CD4-positive, alpha-beta T cell treated with Interleukin-6 for 4 hours (primary cell): Measurements from ENCODE around the gene EFCAB9.
A peak's percentile ranks its signal among the peaks of the same experiment; 100 is the strongest.
"Not testable (repeated sequence)": the region's sequence is repeated elsewhere in the genome, so short reads cannot be mapped to it uniquely, and the experiment has no call there.

Experiments
- DNase-seq: peaks from one replicate; pipeline ENCODE4 v3.0.0-alpha.2; 2020; ENCODE audit warnings: mixed read lengths

The EFCAB9 gene

GRCh38 chr5:172193872-172194271 lies at the start of gene EFCAB9:
Gene EFCAB9, plus strand, starts transcription at chr5:172194172. Its CDS starts 1 bp downstream, at chr5:172194173.
- no peak for DNase-seq

- DNase-seq = no peak
These were observed 49.6 kb upstream of the EFCAB9 start for GRCh38 chr5:172144291-172144815.

DNA sequence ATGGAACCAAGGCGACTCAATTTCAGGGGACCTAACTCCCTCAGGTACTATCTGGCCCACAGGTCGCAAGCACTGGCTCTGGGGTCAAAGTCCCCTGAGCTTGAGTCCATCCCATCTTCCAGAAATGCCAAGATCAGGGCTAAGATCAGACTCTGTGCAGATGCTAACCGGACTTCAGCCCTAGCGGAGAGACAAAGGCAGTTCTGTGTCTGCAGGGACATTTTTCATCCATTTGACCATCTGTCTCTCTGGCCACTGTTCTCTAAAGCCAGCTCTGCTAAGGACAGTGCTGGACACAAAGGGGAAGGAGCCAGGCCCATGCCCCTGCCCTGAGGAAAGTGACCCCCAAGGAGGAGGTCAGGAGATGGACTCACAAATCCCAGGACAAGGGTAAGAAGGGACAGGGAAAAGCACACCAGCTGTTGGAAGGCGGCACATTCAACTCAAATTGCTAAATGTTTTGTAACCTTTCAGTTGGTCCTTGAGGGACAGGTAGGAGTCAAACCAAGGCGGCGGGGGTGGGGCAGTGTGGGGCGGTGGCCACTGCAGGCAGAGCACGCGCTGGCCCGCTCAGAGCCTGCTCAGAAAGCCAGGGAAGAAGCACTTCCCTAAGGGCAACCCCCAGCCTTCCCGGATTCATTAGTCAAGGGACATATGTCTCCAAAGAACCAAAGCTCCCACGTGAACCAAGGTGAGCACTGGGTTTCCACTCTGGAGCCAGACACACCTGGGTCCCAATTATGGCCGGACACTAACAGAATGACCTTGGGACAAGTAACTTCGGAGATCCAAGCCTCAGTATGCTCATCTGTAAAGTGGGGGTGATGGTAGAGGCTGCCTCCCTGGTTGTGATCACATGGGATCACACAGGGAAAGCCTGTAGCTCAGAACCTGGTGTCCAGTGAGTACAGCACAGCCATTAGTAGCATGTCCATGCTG lies 48.8 kb upstream of the EFCAB9 start:
- DNase-seq = no peak

DNA sequence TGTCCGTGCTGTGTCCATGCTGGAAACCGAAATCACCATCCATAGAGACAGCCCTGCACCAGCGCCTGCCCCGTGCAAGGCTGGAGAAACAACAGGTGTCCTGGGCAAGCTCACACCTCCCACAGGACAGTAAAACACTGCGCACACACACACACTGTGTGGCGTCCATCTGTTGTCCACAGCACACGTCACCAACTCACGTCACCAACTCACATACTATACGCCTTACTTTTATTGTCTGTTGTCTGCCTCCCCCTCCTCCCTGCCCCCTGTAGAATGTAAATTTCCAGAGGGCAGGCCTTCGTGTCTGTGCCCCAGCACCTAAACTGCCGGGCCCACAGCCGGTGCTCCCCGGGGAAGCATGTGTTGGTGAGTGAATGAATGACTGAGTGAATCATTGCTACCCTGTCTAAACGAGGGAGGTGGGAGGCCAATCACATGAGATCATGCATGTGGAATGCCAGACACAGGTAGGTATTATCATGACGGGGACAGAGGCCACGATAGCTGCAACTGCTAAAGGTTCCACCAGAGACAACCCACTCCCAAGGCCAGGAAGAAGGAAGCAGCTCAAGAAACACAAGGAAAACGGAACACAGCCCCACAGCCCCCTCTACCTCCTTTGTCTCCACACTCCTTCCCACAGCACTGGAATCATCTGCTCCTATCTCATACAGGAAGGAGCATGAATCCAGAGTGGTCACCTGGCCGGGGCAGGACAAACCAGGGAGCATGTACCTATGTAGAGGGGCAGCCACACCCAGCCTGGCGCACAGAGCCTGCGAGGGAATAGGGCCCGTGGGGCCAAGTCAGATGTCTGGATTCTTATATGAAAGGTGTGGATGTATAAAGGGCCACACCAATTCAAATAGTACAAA lies 47.9 kb upstream of the EFCAB9 start:
- DNase-seq = no peak

DNA sequence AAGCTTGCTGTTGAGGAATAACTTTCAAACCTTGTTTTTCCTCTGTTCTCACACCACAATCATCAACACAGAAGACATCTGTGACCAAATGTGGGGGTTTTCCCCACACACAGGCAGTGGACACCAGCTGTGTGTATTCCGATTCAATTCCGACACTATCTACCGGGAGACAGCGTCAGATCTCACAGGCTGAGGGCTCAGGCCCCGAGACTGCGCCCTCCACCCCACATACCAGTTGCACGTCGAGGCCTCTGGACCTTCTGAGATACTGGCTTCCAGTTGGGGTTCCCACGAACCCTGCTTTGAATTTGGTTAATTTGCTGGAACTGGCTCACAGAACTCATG lies 47.3 kb upstream of the EFCAB9 start:
- no peak for DNase-seq

GRCh38 chr5:172147857-172148256 lies 46.1 kb upstream of the EFCAB9 start:
- DNase-seq = no peak

DNA sequence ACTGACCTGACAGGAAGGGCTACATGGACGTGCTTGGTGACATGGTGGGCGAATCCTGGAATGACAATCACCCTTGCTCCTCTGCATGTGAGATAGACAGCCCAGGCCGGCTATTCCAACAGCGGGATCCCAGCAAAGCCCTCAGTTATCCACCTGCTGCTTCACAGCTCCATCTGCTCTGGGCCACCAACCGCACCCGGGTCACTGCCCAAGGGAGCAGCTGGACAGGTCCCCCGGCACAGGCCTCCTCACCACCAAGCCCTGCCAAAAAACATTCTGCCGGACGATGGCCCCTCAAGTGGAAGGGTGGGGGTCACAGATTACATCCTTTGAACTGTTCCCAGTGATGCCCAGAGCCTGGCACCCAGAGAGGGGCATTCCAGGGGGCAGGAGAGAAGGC lies 45.6 kb upstream of the EFCAB9 start:
- DNase-seq = no peak

DNA sequence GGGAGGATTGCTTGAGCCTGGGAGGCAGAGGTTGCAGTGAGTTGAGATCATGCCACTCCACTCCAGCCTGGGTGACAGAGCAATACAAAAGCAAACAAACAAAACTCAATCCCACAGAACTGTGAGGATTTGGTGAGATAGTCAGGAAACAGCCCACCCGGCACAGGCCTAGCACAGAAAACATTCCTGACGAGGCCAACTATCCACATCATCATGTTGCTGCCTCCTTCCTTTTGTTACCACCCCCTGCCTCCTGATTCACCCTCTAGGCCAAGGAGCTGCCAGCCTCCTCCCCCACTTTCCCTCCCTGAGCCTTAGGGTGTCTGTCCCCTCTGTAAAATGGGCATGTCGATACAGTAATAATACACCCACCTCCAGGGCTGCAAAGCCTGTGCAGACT lies 44.9 kb upstream of the EFCAB9 start:
- no peak for DNase-seq

DNA sequence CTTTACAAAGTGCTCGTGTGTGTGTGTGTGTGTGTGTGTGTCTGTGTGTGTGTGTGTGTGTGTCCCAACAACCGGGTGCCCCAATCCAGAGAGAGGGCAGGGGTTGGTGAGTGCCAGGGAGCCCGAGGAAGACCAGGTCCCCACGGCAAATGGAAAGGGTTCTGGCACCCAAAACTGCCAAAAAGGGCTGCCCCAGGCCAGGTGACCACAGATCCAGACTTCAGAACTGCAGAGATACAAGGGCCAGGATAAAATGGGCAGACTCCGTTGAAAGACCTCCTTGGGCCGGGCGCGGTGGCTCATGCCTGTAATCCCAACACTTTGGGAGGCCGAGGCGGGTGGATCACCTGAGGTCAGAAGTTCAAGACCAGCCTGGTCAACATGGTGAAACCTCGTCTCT lies 44.5 kb upstream of the EFCAB9 start:
- DNase-seq = not testable (repeated sequence)

DNA sequence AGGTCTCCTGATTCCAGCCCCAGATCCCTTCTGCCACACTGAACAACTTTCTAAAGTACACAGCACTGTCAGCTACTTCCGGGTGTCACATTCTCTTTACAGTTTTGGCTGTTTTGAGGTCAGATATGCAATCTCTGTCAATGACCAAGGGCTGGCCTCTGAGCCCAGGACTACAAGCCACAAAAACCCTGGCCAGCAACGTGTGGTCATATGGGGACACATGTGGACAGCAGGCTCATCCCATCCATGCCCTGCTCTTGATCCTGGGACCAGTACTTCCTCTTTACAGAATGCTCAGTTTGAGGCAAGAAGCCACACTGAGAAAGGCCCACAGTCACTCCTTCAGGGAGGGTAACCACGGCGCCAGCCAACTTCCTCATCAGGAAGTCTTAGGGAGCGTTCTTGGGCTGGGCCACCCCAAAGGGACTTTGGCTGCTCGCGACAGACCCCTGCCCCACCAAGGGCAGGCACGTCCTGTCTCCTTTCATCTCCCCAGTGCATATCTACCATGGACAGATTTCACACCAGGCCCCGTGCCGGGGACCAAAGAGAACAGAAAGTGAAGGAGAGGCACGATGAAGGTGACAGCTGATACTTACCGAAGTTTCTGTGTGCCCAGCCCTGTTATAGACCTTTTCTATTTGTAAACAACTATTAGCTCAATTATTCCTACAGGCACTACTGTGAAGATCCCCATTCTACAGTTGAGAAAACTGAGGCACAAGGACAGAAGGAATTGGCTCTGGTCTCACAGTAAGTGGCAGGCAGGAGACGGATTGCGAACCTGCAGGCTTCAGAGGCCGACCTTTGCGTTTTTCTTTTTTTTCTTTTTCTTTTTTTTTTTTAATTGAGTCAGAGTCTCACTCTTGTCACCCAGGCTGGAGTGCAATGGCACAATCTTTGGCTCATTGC lies 43.2 kb upstream of the EFCAB9 start:
- DNase-seq = peak; percentile 38

DNA sequence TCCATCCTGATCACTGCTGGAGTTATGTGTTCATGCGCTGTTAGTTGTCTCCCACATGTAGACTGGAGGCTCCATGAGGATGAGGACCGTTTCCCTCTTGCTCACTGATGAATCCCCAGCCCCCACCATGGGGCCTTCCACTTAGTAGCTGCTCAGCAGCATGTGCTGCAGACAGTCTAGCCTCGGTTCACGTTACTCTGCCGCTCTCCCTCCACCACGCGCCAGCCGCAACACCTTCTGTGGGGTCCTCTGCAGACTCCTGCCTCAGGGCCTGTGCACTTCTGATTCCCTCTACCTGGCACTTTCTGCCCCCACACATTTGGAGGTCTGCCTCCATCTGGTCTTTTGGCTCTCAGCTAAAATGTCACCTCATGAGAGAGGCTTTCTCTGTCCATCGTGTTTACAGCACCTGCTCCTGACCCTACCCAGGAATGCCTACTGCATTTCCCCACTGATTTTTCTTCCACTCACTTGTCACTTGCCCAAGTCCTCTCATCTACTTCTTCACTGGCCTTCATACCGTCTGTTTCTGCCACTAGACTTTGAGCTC lies 42.2 kb upstream of the EFCAB9 start:
- DNase-seq = no peak

DNA sequence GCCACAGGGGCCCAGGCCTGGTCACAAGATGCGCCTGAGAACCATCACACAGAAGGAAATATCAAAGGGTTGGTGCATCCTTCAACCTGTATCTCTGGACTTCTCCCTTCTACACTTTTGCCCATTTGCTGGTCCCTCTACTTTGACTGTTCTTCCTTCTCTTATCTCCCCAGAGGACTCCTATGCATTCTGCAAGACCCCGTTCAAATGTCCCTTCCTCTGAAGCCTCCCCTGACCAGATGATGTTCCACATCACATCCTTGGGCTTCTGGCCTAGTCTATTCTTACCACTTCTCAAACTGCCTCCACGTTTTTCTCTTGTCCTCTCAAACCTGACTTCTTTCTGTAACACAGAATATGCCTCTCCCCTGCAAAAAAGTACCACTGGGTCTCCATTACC lies 40.3 kb upstream of the EFCAB9 start:
- DNase-seq = no peak

DNA sequence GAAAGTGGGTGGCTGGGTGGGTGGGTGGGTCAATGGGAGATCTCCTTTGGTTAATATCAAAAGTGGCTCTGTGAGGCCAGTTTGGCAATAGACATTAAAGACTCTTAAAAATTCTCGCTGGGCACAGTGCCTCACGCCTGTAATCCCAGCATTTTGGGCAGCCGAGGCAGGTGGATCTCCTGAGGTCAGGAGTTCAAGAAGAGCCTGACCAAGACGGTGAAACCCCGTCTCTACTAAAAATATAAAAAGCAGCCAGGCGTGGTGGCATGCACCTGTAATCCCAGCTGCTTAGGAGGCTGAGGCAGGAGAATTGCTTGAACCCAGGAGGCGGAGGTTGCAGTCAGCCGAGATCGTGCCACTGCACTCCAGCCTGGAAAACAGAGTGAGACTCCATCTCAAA lies 38.9 kb upstream of the EFCAB9 start:
- DNase-seq = not testable (repeated sequence)

GRCh38 chr5:172156541-172156994 lies 37.4 kb upstream of the EFCAB9 start:
- DNase-seq = no peak

GRCh38 chr5:172159016-172159415 lies 35.0 kb upstream of the EFCAB9 start:
- DNase-seq = no peak

DNA sequence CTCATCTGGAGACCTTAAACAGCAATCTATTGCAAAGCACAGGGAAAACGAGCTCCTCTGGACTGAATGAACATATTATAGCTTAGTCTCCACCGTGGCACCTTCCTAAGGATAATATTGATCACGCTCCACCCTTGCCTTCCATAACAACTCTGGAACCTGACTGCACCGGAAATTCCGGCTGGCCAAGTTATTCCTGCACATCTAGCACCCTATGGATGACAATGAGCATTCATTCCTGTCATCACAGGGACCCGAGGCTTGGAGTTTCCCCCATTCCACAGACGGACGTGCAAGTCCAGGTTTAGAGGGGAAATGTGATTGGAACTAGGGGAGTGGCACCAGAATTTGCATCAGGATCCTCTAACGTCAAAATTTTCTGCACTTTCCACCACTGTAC lies 33.5 kb upstream of the EFCAB9 start:
- no peak for DNase-seq

GRCh38 chr5:172162323-172162986 lies 31.5 kb upstream of the EFCAB9 start:
- no peak for DNase-seq

- no peak for DNase-seq
These were observed 31.0 kb upstream of the EFCAB9 start for GRCh38 chr5:172162987-172163343.

DNA sequence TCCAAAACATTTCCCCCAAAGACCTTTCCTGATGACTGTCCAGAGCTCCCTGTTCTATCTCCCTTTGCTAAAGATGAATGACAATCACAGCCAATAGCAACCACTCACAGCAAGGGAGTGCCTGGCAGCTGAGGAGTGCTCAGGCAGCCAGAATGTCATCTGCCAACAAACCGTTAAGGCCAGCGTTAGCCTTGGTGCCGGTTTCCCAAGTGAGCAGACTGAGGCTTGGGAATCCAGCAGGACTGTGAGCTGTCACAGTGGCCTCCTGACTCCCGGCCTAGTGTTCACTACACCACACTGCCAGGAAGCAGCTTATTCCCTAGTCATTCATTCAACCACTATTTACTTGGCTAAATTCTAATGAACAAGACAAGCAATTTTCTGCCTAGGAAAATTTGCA lies 30.6 kb upstream of the EFCAB9 start:
- no peak for DNase-seq

GRCh38 chr5:172164769-172165212 lies 29.2 kb upstream of the EFCAB9 start:
- no peak for DNase-seq

DNA sequence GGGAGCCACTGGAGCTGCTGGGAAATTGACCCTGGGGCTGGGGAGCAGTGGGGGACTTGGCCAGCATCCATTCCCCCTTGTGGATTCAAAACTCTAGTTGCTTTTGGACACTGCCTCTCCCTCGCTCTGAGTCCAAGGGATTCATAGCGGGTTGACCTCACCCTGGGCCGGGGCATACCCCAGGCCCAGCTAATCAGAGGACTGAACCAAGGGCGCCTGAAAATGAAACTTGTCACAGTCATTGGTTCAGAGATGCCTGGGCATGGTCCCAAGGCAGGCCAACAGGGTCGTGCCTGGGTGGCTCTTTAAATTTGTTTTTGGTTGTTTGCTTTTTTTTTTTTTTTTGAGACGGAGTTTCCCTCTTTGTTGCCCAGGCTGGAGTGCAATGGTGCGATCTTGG lies 28.5 kb upstream of the EFCAB9 start:
- DNase-seq = no peak
